GM19324 (cell line): ENCODE results near the gene SYNPO2.

Source experiments
- ATAC-seq: cut with Tn5 transposase; IDR thresholded peaks from one replicate; pipeline ENCODE4 v1.9.1; 2021; ENCODE audit warnings: mild to moderate bottlenecking, moderate library complexity; ENCODE audit not compliant: unreplicated experiment, low FRiP score

The SYNPO2 gene

GRCh38 chr4:118931786-118932185 lies 43.1 kb downstream of the SYNPO2 start:
- ATAC-seq: no peak

GRCh38 chr4:118935819-118936218 lies 47.2 kb downstream of the SYNPO2 start:
- no peak for ATAC-seq

GRCh38 chr4:118936406-118936805 lies 47.8 kb downstream of the SYNPO2 start:
- no peak for ATAC-seq

- no peak for ATAC-seq
These were observed 50.6 kb downstream of the SYNPO2 start for GRCh38 chr4:118939169-118939783.

- ATAC-seq: no peak
These were observed 52.5 kb downstream of the SYNPO2 start for GRCh38 chr4:118941149-118941548.

GRCh38 chr4:118941799-118942198 lies 53.1 kb downstream of the SYNPO2 start:
- no peak for ATAC-seq

- ATAC-seq: no peak
These were observed 53.8 kb downstream of the SYNPO2 start for GRCh38 chr4:118942465-118942864.

GRCh38 chr4:118947095-118947494 lies 58.4 kb downstream of the SYNPO2 start:
- no peak for ATAC-seq

- no peak for ATAC-seq
These were observed 60.0 kb downstream of the SYNPO2 start for GRCh38 chr4:118948545-118949144.

GRCh38 chr4:118950224-118950623 lies 61.6 kb downstream of the SYNPO2 start:
- no peak for ATAC-seq

- ATAC-seq: no peak
These were observed 62.4 kb downstream of the SYNPO2 start for GRCh38 chr4:118950929-118951570.

GRCh38 chr4:118953276-118953675 lies 64.6 kb downstream of the SYNPO2 start:
- no peak for ATAC-seq

GRCh38 chr4:118954246-118954645 lies 65.6 kb downstream of the SYNPO2 start:
- no peak for ATAC-seq

GRCh38 chr4:118955515-118955914 lies 66.9 kb downstream of the SYNPO2 start:
- ATAC-seq: no peak

GRCh38 chr4:118957722-118958445 lies 69.2 kb downstream of the SYNPO2 start:
- ATAC-seq: no peak

- no peak for ATAC-seq
These were observed 73.9 kb downstream of the SYNPO2 start for GRCh38 chr4:118962540-118962939.

GRCh38 chr4:118964891-118965411 lies 76.3 kb downstream of the SYNPO2 start:
- ATAC-seq: no peak

GRCh38 chr4:118967393-118967792 lies 78.7 kb downstream of the SYNPO2 start:
- no peak for ATAC-seq

GRCh38 chr4:118968005-118968404 lies 79.4 kb downstream of the SYNPO2 start:
- ATAC-seq: peak; percentile 99

GRCh38 chr4:118968813-118969212 lies 80.2 kb downstream of the SYNPO2 start:
- ATAC-seq: no peak

- ATAC-seq: no peak
These were observed 80.7 kb downstream of the SYNPO2 start for GRCh38 chr4:118969359-118969758.
